ENCODE data around the gene RPA1. TPM values are rescaled to one million over a fixed set of nuclear protein-coding genes. Genes with fewer than 3 reads are reported as not detected.
A peak's percentile ranks its signal among the peaks of the same experiment; 100 is the strongest.

The RPA1 gene
- total RNA-seq, 1 experiment from 2014 or later, result 60.3 TPM

- Mint-ChIP-seq H3K27me3 (ENCODE audit: insufficient read depth, unreplicated experiment) (no peaks in the 10 kb centered on the region), H3K9me3 (ENCODE audit: unreplicated experiment) (no peaks in the 10 kb centered on the region), H3K36me3 (ENCODE audit: insufficient read depth, unreplicated experiment) (peaks cover 38% of the 10 kb centered on the region), H3K4me3 (ENCODE audit: unreplicated experiment) (peak overlapping the region; percentile 86), H3K27ac (ENCODE audit: low read depth, unreplicated experiment) (peak overlapping the region; percentile 85), H3K4me1 (ENCODE audit: insufficient read depth, unreplicated experiment) (peaks cover 27% of the 10 kb centered on the region)
- no peak for TF ChIP-seq CTCF (IDR thresholded peaks at IDR 0.05; ENCODE audit: unreplicated experiment)
- ChIA-PET CTCF (no interaction called here), POLR2A (interaction anchor here (0.6 to 3.6 kb wide), 26 partner anchors 10 to 506 kb away, joined by 3 to 39 read pairs (median 5); partner anchors contain the start of genes PITPNA, RILP, RTN4RL1 and TSR1)
- peak; percentile 10 for DNase-seq (ENCODE audit: unreplicated experiment)
- TSS peak; percentile 40 for BruUV-seq (replicated peaks)
- intact Hi-C loops (cut with micrococcal nuclease), result no loop called here
Observed at GRCh38 chr17:1830288-1830687, 483 bp downstream of the RPA1 start.

GRCh38 chr17:1834380-1835149 lies 4.8 kb downstream of the RPA1 start:
- Mint-ChIP-seq H3K4me3 (ENCODE audit: unreplicated experiment) (no peak overlapping the region), H3K9me3 (ENCODE audit: unreplicated experiment) (no peaks in the 10 kb centered on the region), H3K27me3 (ENCODE audit: insufficient read depth, unreplicated experiment) (no peaks in the 10 kb centered on the region), H3K4me1 (ENCODE audit: insufficient read depth, unreplicated experiment) (peaks cover 18% of the 10 kb centered on the region), H3K27ac (ENCODE audit: low read depth, unreplicated experiment) (no peak overlapping the region), H3K36me3 (ENCODE audit: insufficient read depth, unreplicated experiment) (peaks cover 41% of the 10 kb centered on the region)
- intact Hi-C loops (cut with micrococcal nuclease), result no loop called here
- TF ChIP-seq CTCF (IDR thresholded peaks at IDR 0.05; ENCODE audit: unreplicated experiment), result no peak
- ChIA-PET POLR2A (interaction anchor here (0.6 to 1.3 kb wide), 5 partner anchors 11 to 191 kb away, joined by 3 to 5 read pairs (median 3); partner anchors contain the start of gene RTN4RL1), CTCF (interaction anchor here (0.6 to 1.6 kb wide), 5 partner anchors 53 to 191 kb away, joined by 3 to 6 read pairs (median 3); partner anchors contain the start of gene RILP)
- BruUV-seq (replicated peaks), result no TSS peak
- no peak for DNase-seq (ENCODE audit: unreplicated experiment)

- intact Hi-C loops (cut with micrococcal nuclease), result no loop called here
- TF ChIP-seq CTCF (IDR thresholded peaks at IDR 0.05; ENCODE audit: unreplicated experiment), result no peak
- POLR2A ChIA-PET, result interaction anchor here (0.6 to 1.4 kb wide), 4 partner anchors 9 to 57 kb away, joined by 3 to 5 read pairs (median 4); partner anchors contain the start of genes RPA1 and SMYD4
- no TSS peak for BruUV-seq (replicated peaks)
- Mint-ChIP-seq H3K36me3 (ENCODE audit: insufficient read depth, unreplicated experiment) (peaks cover 38% of the 10 kb centered on the region), H3K27ac (ENCODE audit: low read depth, unreplicated experiment) (no peak overlapping the region), H3K4me3 (ENCODE audit: unreplicated experiment) (no peak overlapping the region), H3K4me1 (ENCODE audit: insufficient read depth, unreplicated experiment) (peaks cover 6% of the 10 kb centered on the region), H3K27me3 (ENCODE audit: insufficient read depth, unreplicated experiment) (no peaks in the 10 kb centered on the region), H3K9me3 (ENCODE audit: unreplicated experiment) (no peaks in the 10 kb centered on the region)
- DNase-seq (ENCODE audit: unreplicated experiment), result no peak
- CTCF ChIA-PET, result interaction anchor here (0.6 to 2.2 kb wide), 6 partner anchors 26 to 260 kb away, joined by 3 to 11 read pairs (median 4); no protein-coding TSS in a partner anchor
Observed at GRCh38 chr17:1839516-1839915, 9.7 kb downstream of the RPA1 start.

GRCh38 chr17:1843947-1844346 lies 14.1 kb downstream of the RPA1 start:
- DNase-seq (ENCODE audit: unreplicated experiment), result no peak
- peaks cover 37% of the 10 kb centered on the region for H3K36me3 Mint-ChIP-seq (ENCODE audit: insufficient read depth, unreplicated experiment)
- ChIA-PET POLR2A (interaction anchor here (1.2 kb wide), 1 partner anchor 128 kb away, joined by 3 read pairs; no protein-coding TSS in a partner anchor), CTCF (interaction anchor here (0.8 to 1.3 kb wide), 3 partner anchors 21 to 124 kb away, joined by 3 to 5 read pairs (median 3); no protein-coding TSS in a partner anchor)
- intact Hi-C loops (cut with micrococcal nuclease), result no loop called here
- H3K4me3 Mint-ChIP-seq (ENCODE audit: unreplicated experiment), result no peak overlapping the region
- no peak overlapping the region for H3K27ac Mint-ChIP-seq (ENCODE audit: low read depth, unreplicated experiment)
- no TSS peak for BruUV-seq (replicated peaks)
- H3K27me3 Mint-ChIP-seq (ENCODE audit: insufficient read depth, unreplicated experiment), result no peaks in the 10 kb centered on the region
- no peaks in the 10 kb centered on the region for H3K9me3 Mint-ChIP-seq (ENCODE audit: unreplicated experiment)
- H3K4me1 Mint-ChIP-seq (ENCODE audit: insufficient read depth, unreplicated experiment), result no peaks in the 10 kb centered on the region
- no peak for TF ChIP-seq CTCF (IDR thresholded peaks at IDR 0.05; ENCODE audit: unreplicated experiment)
